ENCODE measurements around the gene GTSE1.

Gene GTSE1

DNA sequence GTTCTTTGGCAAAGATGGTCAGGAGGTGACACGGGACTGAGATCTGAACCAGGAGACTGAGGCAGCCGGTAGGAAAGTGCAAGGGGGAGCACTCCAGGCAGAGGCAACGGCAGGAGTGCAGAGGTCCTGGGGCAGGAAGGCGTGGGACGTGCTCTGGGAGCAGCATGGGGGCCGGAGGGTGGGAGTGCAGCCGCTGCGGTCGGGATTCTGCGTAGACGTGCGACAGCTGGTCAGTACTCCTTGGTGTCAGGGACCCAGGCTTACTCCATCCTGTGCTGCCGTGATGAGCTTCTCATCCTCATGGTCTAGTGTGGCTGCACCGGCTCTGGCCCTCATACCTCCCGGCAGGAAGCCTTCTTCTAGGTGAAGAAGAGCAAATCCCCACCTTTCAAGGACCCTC lies 21.9 kb downstream of the GTSE1 start:
- H3K4me3 ChIP-seq (ENCODE audit: control insufficient read depth, low read depth, low read length), result no peak overlapping the region
- no peak for TF ChIP-seq CTCF (IDR thresholded peaks at IDR 0.05; ENCODE audit: control insufficient read depth, insufficient read depth, low read depth, low read length, missing control alignments)
- DNase-seq (ENCODE audit: low read depth), result no peak

DNA sequence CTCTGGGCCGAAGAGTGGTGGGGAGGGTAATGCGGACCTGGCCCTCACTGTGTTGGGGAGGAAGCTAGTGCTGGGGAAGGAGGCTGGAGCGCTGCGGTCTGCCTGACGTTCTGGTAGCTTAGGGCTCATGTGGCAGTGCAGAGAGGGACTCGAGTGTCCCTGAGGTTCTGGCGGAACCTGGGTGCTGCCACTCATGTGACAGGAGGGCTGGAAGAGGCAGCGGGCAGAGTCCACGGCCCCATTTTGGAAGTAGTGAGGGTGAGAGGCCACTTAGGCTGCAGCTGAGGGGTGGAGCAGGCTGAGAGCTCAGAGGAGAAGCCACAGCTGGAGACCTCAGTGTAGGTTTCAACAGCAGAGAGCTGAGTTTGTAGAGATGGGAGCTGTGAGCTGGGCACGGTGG lies 22.6 kb downstream of the GTSE1 start:
- no peak for DNase-seq (ENCODE audit: low read depth)
- H3K4me3 ChIP-seq (ENCODE audit: control insufficient read depth, low read depth, low read length), result no peak overlapping the region
- no peak for TF ChIP-seq CTCF (IDR thresholded peaks at IDR 0.05; ENCODE audit: control insufficient read depth, insufficient read depth, low read depth, low read length, missing control alignments)

DNA sequence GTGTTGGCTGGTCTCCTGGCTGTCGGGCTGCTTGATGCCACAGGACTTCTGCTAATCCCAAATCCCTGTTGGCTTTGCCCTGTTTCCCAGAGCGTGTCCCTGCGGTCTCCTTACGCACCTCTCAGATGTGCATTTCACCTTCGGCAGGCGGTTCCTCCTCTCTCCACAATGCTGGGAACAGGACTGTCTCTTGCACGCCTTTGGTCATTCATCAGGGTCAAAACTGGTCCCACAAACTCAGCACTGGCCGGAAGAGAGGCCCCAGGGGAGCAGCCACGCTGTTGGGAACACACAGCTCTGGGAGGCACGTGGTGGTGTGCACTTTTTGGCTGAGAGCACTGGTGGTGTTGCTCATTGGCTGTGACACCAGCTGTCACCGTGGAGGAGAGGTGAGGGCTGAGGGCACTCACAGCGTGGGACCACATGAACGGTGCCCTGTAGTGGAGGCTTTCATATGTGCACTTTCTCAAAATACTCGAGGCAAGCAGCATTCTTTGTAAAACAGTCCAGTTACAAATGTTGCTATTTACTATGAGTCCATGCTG lies 23.6 kb downstream of the GTSE1 start:
- H3K4me3 ChIP-seq (ENCODE audit: control insufficient read depth, low read depth, low read length), result no peak overlapping the region
- no peak for DNase-seq (ENCODE audit: low read depth)
- TF ChIP-seq CTCF (IDR thresholded peaks at IDR 0.05; ENCODE audit: control insufficient read depth, insufficient read depth, low read depth, low read length, missing control alignments), result no peak

GRCh38 chr22:46320716-46321386 lies 24.2 kb downstream of the GTSE1 start:
- DNase-seq (ENCODE audit: low read depth), result no peak
- no peak for TF ChIP-seq CTCF (IDR thresholded peaks at IDR 0.05; ENCODE audit: control insufficient read depth, insufficient read depth, low read depth, low read length, missing control alignments)
- no peak overlapping the region for H3K4me3 ChIP-seq (ENCODE audit: control insufficient read depth, low read depth, low read length)

GRCh38 chr22:46322711-46323110 lies 26.0 kb downstream of the GTSE1 start:
- DNase-seq (ENCODE audit: low read depth), result no peak
- no peak for TF ChIP-seq CTCF (IDR thresholded peaks at IDR 0.05; ENCODE audit: control insufficient read depth, insufficient read depth, low read depth, low read length, missing control alignments)
- H3K4me3 ChIP-seq (ENCODE audit: control insufficient read depth, low read depth, low read length), result no peak overlapping the region

DNA sequence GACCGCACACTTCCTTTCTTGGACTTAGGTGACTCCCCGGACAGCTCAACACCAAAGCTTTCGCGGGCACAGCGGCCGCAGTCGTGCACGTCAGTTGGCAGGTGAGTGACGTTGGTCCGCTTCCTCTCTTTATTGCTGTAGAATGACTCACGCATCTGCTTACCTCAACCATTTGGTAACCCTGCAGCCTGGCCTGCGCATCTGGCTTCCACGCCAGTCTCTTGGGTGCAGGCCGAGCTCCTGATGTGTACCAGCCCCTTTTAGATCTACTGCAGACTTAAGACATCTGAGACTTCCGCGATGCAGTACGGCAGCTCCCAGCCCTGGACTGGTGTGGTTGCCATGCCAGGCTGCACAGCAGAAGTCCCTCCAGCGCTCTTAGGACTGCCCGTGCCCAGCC lies 26.5 kb downstream of the GTSE1 start:
- TF ChIP-seq CTCF (IDR thresholded peaks at IDR 0.05; ENCODE audit: control insufficient read depth, insufficient read depth, low read depth, low read length, missing control alignments), result no peak
- no peak for DNase-seq (ENCODE audit: low read depth)
- no peak overlapping the region for H3K4me3 ChIP-seq (ENCODE audit: control insufficient read depth, low read depth, low read length)

All from AG09309 (cell line).